Neural cell (in vitro differentiated cells): ENCODE results near the gene TFEB. TPM values are rescaled to one million over a fixed set of nuclear protein-coding genes. Genes with fewer than 3 reads are reported as not detected.

Source experiments
- H2AFZ ChIP-seq: fragments of 200-600, 300-800 bp; sonication (generic), shearing (Covaris generic); 2 replicates; pipeline ENCODE4 v1.6.0; 2014; ENCODE audit warnings: low read depth, mild to moderate bottlenecking, antibody characterized with exemption, low read length, moderate library complexity
- H3F3A ChIP-seq: fragments of 200-600 bp; shearing (Covaris generic); 2 replicates; pipeline ENCODE4 v1.6.1; 2016; ENCODE audit warnings: mild to moderate bottlenecking, moderate library complexity, mixed read lengths, antibody characterized with exemption, low read length; ENCODE audit not compliant: insufficient read depth, poor library complexity, severe bottlenecking
- H3K27ac ChIP-seq: fragments of 200-600, 300-800 bp; sonication (generic), shearing (Covaris generic); 2 replicates; pipeline ENCODE4 v1.5.1; 2014; ENCODE audit warnings: mild to moderate bottlenecking, low read length, moderate library complexity
- H3K27me3 ChIP-seq: fragments of 300-800, 200-600 bp; sonication (generic), shearing (Covaris generic); 2 replicates; pipeline ENCODE4 v1.6.0; 2014; ENCODE audit warnings: mild to moderate bottlenecking, low read depth, low read length, moderate library complexity; ENCODE audit not compliant: insufficient read depth
- H3K36me3 ChIP-seq: fragments of 300-800, 200-600 bp; sonication (generic), shearing (Covaris generic); 2 replicates; pipeline ENCODE4 v1.5.1; 2014; ENCODE audit warnings: mild to moderate bottlenecking, antibody characterized with exemption, low read length, moderate library complexity; ENCODE audit not compliant: insufficient read depth
- H3K4me2 ChIP-seq: fragments of 300-800, 200-600 bp; sonication (generic), shearing (Covaris generic); 2 replicates; pipeline ENCODE4 v1.6.0; 2014; ENCODE audit warnings: mild to moderate bottlenecking, low read length
- H3K4me3 ChIP-seq: fragments of 300-800, 200-600 bp; sonication (generic), shearing (Covaris generic); 2 replicates; pipeline ENCODE4 v1.5.1; 2014; ENCODE audit warnings: mild to moderate bottlenecking, low read length, moderate library complexity
- H3K79me2 ChIP-seq: fragments of 200-600 bp; shearing (Covaris generic); replicated peaks from 2 replicates; pipeline ENCODE4 v1.6.0; 2014; ENCODE audit warnings: mild to moderate bottlenecking, low read length, moderate library complexity; ENCODE audit not compliant: insufficient read depth
- H3K9ac ChIP-seq: fragments of 300-800, 200-600 bp; sonication (generic), shearing (Covaris generic); 2 replicates; pipeline ENCODE4 v1.6.1; 2016; ENCODE audit warnings: mild to moderate bottlenecking, low read length, mixed read lengths
- H3K9me2 ChIP-seq: fragments of 200-600 bp; shearing (Covaris generic); 2 replicates; pipeline ENCODE4 v1.6.1; 2016; ENCODE audit warnings: mild to moderate bottlenecking, low read length, mixed read lengths; ENCODE audit not compliant: insufficient read depth
- H3K9me3 ChIP-seq: fragments of 200-600, 300-800 bp; sonication (generic), shearing (Covaris generic); 2 replicates; pipeline ENCODE4 v1.6.1; 2016; ENCODE audit warnings: mild to moderate bottlenecking, mixed run types, low read length, moderate library complexity, mixed read lengths
- H4K20me1 ChIP-seq: fragments of 200-600 bp; shearing (Covaris generic); 2 replicates; pipeline ENCODE4 v1.6.1; 2016; ENCODE audit warnings: mild to moderate bottlenecking, mixed run types; ENCODE audit not compliant: insufficient read depth
- EP300 ChIP-seq: fragments of 450-650 bp; conservative IDR thresholded peaks from 2 replicates; pipeline ENCODE4 v1.6.1; 2014; ENCODE audit warnings: antibody characterized with exemption, mild to moderate bottlenecking, moderate library complexity; ENCODE audit not compliant: poor library complexity, severe bottlenecking
- MXI1 ChIP-seq: fragments of 450-650 bp; conservative IDR thresholded peaks from 2 replicates; pipeline ENCODE4 v1.6.1; 2014; ENCODE audit warnings: antibody characterized with exemption, mild to moderate bottlenecking; ENCODE audit not compliant: poor library complexity, severe bottlenecking
- RAD21 ChIP-seq: fragments of 450-650 bp; conservative IDR thresholded peaks from 2 replicates; pipeline ENCODE4 v1.6.1; 2014; ENCODE audit warnings: antibody characterized with exemption, mild to moderate bottlenecking, moderate library complexity
- SMC3 ChIP-seq: fragments of 450-650 bp; conservative IDR thresholded peaks from 2 replicates; pipeline ENCODE4 v1.6.1; 2014; ENCODE audit warnings: antibody characterized with exemption, mild to moderate bottlenecking, moderate library complexity; ENCODE audit not compliant: poor library complexity
- TAF1 ChIP-seq: IDR thresholded peaks from 2 replicates; pipeline ENCODE4 v1.6.1; 2012; ENCODE audit warnings: low read depth
- polyA plus RNA-seq: library from polyadenylated mRNA; depleted of rRNA; stranded (reverse); fragments of >200 nt; gene quantifications from 2 replicates; pipeline ENCODE4 v1.2.3, GENCODE V29; 2014
- TF ChIP-seq, protein P1 (sequence below): fragments of 450-650 bp; IDR thresholded peaks from 2 replicates; pipeline ENCODE4 v1.5.1; 2014; ENCODE audit warnings: antibody characterized with exemption, mild to moderate bottlenecking, moderate library complexity; ENCODE audit not compliant: poor library complexity, severe bottlenecking
- TF ChIP-seq, protein P2 (sequence below): IDR thresholded peaks from 2 replicates; pipeline ENCODE4 v1.6.1; 2012; ENCODE audit warnings: borderline replicate concordance

Gene TFEB
- polyA plus RNA-seq, 1 donor from 2014 or later = 0.24 TPM

- Histone ChIP-seq H3K4me2 (no peak overlapping the region), H3K9ac (peak overlapping the region; percentile 36), H4K20me1 (no peaks in the 10 kb centered on the region), H3K79me2 (no peaks in the 10 kb centered on the region), H3K36me3 (no peaks in the 10 kb centered on the region), H3K4me3 (peak overlapping the region; percentile 13), H3K9me3 (no peaks in the 10 kb centered on the region), H2AFZ (no peak overlapping the region), H3K27me3 (no peaks in the 10 kb centered on the region), H3K27ac (no peak overlapping the region), H3K9me2 (no peaks in the 10 kb centered on the region), H3F3A (no peaks in the 10 kb centered on the region)
- peak; percentile 15 for TF ChIP-seq MXI1
- TF ChIP-seq RAD21 = peak; percentile 98
- peak; percentile 98 for TF ChIP-seq SMC3
- TF ChIP-seq EP300 = no peak
- TF ChIP-seq, protein P1, sequence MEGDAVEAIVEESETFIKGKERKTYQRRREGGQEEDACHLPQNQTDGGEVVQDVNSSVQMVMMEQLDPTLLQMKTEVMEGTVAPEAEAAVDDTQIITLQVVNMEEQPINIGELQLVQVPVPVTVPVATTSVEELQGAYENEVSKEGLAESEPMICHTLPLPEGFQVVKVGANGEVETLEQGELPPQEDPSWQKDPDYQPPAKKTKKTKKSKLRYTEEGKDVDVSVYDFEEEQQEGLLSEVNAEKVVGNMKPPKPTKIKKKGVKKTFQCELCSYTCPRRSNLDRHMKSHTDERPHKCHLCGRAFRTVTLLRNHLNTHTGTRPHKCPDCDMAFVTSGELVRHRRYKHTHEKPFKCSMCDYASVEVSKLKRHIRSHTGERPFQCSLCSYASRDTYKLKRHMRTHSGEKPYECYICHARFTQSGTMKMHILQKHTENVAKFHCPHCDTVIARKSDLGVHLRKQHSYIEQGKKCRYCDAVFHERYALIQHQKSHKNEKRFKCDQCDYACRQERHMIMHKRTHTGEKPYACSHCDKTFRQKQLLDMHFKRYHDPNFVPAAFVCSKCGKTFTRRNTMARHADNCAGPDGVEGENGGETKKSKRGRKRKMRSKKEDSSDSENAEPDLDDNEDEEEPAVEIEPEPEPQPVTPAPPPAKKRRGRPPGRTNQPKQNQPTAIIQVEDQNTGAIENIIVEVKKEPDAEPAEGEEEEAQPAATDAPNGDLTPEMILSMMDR = peak; percentile 98
- TF ChIP-seq TAF1 = no peak
Measured at GRCh38 chr6:41683523-41684310, 51.7 kb downstream of the TFEB start.

- H3K79me2 ChIP-seq = no peaks in the 10 kb centered on the region
- H4K20me1 ChIP-seq = no peaks in the 10 kb centered on the region
- TF ChIP-seq, protein P2, sequence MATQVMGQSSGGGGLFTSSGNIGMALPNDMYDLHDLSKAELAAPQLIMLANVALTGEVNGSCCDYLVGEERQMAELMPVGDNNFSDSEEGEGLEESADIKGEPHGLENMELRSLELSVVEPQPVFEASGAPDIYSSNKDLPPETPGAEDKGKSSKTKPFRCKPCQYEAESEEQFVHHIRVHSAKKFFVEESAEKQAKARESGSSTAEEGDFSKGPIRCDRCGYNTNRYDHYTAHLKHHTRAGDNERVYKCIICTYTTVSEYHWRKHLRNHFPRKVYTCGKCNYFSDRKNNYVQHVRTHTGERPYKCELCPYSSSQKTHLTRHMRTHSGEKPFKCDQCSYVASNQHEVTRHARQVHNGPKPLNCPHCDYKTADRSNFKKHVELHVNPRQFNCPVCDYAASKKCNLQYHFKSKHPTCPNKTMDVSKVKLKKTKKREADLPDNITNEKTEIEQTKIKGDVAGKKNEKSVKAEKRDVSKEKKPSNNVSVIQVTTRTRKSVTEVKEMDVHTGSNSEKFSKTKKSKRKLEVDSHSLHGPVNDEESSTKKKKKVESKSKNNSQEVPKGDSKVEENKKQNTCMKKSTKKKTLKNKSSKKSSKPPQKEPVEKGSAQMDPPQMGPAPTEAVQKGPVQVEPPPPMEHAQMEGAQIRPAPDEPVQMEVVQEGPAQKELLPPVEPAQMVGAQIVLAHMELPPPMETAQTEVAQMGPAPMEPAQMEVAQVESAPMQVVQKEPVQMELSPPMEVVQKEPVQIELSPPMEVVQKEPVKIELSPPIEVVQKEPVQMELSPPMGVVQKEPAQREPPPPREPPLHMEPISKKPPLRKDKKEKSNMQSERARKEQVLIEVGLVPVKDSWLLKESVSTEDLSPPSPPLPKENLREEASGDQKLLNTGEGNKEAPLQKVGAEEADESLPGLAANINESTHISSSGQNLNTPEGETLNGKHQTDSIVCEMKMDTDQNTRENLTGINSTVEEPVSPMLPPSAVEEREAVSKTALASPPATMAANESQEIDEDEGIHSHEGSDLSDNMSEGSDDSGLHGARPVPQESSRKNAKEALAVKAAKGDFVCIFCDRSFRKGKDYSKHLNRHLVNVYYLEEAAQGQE = no peak
- TF ChIP-seq EP300 = no peak
- H3F3A ChIP-seq = no peaks in the 10 kb centered on the region
- no peaks in the 10 kb centered on the region for H3K36me3 ChIP-seq
- no peak overlapping the region for H2AFZ ChIP-seq
- no peak overlapping the region for H3K9ac ChIP-seq
- H3K27ac ChIP-seq = no peak overlapping the region
- H3K9me3 ChIP-seq = no peaks in the 10 kb centered on the region
- H3K9me2 ChIP-seq = no peaks in the 10 kb centered on the region
- peak overlapping the region; percentile 13 for H3K4me3 ChIP-seq
- no peak overlapping the region for H3K4me2 ChIP-seq
- H3K27me3 ChIP-seq = no peaks in the 10 kb centered on the region
Measured at GRCh38 chr6:41683273-41683522, 52.2 kb downstream of the TFEB start.
